GM21825 (cell line): ENCODE data around the gene DMAC2.
"Not testable (repeated sequence)": the region's sequence is repeated elsewhere in the genome, so short reads cannot be mapped to it uniquely, and the experiment has no call there.

Source experiments
- ATAC-seq: cut with Tn5 transposase; IDR thresholded peaks from one replicate; pipeline ENCODE4 v1.9.1; 2021; ENCODE audit warnings: mild to moderate bottlenecking, moderate library complexity; ENCODE audit not compliant: unreplicated experiment

DMAC2 gene

DNA sequence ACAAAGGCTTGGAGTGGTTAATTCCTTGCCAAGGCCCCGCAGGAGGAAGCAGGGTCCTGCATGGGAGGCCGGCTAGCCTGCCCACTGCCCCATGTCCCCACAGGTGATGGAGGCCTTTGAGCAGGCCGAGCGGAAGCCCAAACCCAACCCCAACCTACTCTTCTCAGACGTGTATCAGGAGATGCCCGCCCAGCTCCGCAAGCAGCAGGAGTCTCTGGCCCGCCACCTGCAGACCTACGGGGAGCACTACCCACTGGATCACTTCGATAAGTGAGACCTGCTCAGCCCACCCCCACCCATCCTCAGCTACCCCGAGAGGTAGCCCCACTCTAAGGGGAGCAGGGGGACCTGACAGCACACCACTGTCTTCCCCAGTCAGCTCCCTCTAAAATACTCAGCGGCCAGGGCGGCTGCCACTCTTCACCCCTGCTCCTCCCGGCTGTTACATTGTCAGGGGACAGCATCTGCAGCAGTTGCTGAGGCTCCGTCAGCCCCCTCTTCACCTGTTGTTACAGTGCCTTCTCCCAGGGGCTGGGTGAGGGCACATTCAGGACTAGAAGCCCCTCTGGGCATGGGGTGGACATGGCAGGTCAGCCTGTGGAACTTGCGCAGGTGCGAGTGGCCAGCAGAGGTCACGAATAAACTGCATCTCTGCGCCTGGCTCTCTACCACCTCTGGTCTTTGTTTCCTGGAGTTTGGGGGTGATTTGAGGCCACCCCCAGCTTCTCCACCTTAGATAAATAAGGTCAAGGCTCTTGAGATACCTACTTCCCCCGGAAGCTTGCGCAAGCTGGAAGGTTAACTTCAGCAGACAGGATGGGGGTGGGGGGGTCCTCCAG lies 15.2 kb downstream of the DMAC2 start:
- no peak for ATAC-seq

DNA sequence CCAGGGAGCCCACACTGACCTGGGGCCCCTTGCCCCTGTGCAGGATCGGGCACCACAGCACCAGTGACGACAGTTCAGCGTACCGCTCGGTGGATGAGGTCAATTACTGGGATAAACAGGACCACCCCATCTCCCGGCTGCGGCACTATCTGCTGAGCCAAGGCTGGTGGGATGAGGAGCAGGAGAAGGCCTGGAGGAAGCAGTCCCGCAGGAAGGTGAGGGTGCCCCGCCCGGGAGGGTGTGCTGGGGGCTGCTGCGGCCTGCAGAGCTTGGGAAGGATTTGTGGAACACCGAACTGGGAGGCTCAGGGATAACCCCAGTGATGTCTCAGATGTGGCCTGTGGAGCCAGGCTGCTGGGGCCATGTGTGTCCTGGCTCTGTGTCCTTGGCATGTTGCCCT lies 16.8 kb downstream of the DMAC2 start:
- no peak for ATAC-seq

DNA sequence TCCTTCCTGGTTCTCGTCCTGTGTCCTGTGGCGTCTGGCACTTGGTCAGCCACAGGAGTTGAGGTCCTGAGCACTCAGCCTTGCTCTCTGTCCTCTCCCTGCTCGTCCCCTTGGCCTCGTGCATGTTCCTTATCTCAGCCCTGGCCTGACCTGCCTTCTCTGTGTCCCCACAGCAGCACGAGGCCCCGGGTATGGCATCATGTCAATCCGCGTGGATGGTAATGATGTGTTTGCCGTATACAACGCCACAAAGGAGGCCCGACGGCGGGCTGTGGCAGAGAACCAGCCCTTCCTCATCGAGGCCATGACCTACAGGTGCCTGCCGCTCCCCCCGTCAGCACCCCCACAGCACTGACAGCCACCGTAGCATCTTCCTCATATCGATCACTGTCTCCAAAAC lies 17.3 kb downstream of the DMAC2 start:
- ATAC-seq = no peak

DNA sequence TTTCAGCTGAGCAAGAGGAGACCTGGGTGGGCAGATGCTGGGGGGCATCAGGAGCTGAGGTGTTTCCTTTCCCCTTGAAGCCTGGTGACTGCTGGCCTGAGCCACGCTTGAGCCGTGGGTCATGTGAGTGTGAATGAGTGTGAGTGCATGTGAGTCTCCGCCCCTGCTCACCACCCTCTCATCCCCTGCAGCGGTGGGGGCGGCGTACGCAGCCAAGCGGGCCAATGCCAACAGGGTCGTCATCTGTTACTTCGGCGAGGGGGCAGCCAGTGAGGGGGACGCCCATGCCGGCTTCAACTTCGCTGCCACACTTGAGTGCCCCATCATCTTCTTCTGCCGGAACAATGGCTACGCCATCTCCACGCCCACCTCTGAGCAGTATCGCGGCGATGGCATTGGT lies 17.7 kb downstream of the DMAC2 start:
- ATAC-seq = no peak

DNA sequence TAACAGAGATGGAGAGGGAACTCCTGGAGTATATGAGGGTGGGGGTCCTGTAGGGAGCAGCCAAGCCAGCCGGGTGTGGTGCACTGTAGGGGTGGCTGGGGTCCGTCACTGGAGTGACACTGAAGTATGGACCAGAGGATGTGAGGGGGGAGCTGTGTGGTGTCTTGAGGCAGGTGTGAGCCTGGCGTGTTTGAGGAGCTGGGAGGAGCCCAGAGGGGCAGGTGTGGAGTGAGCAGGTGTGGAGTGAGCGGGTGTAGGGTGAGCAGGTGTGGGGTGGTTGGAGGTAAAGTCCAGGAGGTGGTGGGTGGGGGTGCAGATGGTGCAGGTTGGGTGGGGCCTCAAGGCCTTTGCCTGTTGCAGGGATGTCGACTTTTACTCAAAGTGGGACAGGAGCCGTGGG lies 18.4 kb downstream of the DMAC2 start:
- no peak for ATAC-seq

DNA sequence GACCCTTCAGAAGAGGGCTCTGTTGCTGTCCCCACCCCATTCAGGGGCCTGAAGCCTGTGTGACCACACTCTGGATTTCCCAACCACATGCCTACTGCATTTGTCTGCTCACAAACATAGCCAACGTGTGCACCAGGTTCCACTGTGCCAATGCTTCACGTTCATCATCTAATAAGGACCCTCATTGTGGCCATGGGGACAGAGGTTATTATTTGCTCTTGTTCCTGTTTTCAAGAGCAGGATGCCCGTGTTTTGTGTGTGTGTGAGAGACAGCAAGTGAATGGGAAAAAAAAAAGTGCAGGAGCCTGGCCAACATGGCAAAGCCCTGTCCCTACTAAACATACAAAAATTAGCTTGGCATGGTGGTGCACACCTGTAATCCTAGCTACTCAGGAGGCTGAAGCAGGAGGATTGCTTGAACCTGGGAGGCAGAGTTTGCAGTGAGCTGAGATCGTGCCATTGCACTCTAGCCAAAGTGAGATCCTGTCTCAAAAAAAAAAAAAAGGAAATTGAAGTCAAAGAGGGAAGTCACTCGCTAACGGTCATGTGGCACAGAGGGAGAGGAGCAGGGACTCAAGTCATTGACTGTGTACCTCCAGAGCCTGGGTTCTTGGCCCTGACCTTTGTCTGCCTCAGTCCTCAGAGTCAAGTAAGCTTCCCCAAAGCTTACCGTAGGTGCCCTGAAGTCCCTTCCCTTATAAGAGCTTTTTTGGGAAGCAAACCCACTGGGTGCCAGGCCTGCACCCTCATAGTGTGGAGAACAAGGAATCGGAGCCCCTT lies 19.4 kb downstream of the DMAC2 start:
- ATAC-seq = no peak

DNA sequence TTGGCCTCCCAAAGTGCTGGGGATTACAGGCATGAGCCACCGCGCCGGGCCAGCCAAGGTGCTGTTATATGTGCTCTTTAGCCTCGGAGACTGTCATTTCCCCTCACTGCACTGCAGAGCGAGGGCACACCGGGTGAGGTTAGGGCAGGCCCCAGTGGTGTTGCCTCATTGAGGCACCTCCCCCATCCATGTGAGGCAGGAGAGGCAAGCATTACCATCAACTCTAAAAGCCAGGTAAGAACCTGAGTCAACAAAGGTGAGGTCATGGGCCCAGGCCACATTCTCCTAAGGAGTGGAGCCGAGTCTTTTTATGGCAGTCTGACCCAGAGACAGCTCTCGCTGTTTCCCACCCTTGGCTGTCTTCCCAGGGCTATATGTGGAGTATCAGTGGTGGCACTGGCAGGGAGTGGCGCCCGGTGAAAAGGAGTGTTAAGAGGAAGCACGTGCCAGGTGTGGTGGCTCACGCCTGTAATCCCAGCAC lies 23.5 kb downstream of the DMAC2 start:
- no peak for ATAC-seq

DNA sequence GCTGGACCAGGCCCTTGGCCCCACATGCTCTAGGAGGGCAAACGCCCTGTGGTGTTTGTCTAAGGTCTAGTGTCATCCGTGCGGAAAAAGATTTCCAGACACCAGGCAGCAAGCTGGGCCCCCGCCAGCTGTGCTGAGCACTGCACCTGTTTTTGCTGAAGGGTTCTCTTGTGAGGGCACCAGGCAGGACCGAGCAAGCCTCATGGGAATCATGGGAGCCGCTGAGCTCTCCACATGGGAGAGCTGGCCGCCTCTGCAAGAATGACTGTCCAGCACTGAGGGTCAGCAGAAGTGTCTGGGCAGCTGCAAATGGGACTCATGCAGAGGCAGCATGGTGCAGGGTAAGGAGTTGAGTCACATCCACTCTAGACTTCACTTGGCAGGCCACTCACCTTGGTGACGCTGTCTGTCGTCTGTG lies 24.5 kb downstream of the DMAC2 start:
- no peak for ATAC-seq

DNA sequence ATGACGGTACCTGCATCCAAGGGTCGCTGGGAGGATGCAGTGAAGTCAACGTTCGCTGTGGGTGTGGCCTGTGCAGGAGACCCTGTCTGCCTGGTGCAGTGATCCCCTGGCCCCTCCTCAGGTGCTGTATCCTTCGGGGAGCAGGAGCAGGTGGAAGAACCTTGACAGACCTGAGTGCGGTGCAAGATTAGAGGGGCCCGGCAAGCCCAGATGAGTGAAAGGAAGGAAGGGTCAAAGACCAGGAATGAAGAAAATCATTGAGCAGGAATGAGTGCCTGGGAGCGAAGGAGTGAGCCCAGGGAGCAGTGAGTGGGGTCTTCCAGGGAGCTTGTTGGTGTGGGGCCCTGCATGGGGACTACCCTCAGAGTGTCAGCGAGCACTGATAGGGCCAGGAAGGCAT lies 25.3 kb downstream of the DMAC2 start:
- ATAC-seq = no peak

DNA sequence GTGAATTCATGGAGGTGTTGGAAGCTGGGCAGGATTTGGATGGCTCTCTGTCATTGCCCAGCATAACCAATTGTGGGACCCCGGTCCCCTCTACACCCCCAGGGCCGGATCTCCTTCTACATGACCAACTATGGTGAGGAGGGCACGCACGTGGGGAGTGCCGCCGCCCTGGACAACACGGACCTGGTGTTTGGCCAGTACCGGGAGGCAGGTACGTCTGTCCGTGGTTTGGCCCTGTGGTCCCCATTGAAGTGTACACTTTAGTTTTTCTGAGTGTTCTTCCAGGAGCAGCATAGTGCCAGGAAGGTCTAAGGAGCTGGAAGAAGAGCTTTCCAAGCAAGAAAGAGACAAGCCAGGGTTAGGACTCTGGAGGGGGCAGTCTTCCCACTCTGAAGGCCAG lies 25.8 kb downstream of the DMAC2 start:
- ATAC-seq = no peak

DNA sequence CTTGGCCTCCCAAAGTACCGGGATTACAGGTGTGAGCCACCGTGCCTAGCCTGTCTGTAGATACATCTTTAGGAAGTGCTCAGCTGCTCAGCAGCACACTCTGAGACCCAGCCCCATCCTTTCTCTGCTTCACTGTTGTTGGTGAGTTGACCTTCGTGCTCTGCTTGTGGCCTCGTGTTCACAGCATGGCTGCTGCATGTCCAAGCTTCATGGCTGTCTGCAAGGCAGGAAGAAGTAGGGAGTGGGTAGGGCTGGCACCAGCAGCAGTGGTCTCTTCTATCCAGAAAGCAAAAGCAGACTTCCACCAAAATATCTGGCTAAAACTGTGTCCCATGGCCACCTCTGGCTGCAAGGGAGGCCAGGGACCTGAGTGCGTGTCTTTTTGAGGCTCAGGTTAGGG lies 26.8 kb downstream of the DMAC2 start:
- no peak for ATAC-seq

DNA sequence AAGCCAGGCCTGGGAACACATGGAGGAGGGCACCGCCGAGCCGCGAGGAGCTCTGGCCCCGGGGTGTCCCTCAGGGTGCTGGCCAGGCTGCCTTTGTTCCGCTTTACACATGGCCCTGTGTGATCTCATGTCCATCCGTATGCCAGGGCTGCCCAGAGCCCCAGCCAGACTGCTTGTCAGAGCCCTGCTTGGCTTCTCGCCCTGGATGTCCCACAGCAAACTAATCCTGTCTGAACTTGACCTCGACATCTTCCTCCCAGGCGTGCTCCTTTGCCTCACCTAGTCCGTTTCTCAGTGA lies 27.8 kb downstream of the DMAC2 start:
- ATAC-seq = no peak

DNA sequence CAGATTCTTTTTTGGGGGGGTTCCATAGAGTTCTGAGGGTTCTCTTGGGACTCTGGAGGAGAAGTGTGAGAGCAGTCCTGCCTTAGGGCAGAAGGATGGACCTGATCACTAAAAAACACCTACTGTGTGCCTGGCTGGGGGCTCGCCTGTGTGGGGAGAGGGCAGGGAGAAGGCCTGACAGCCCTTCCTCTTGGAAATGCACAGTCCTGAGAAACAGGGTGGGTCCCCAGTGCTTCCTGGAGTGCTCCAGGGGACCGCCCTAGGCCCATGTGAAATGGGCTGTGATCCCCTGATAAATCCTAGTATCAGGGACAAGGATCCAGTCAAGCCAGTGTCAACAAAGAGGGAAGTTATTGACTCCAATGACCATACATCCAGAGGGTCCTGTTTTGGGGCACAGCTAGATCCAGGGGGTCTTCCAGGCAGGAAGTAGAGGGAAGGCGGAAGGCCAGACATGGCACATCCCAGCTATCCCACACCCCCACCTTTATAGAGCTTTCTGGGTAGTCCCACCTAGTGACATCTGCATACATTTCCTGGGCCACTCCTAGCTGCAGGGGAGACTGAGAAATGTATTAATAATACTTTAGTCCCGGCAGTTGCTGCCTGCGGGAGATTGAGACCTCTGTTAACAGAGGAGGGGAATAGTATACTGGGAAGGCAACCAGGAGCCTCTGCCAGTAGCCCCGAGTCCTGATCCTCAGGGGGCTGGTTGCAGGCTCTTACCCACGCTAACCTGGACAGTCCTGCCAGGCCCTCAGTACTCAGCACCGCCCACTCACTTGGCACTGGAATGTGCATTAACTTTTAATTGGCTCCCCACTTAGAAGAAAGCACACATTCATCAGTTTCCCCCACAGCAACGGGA lies 28.4 kb downstream of the DMAC2 start:
- ATAC-seq = no peak

DNA sequence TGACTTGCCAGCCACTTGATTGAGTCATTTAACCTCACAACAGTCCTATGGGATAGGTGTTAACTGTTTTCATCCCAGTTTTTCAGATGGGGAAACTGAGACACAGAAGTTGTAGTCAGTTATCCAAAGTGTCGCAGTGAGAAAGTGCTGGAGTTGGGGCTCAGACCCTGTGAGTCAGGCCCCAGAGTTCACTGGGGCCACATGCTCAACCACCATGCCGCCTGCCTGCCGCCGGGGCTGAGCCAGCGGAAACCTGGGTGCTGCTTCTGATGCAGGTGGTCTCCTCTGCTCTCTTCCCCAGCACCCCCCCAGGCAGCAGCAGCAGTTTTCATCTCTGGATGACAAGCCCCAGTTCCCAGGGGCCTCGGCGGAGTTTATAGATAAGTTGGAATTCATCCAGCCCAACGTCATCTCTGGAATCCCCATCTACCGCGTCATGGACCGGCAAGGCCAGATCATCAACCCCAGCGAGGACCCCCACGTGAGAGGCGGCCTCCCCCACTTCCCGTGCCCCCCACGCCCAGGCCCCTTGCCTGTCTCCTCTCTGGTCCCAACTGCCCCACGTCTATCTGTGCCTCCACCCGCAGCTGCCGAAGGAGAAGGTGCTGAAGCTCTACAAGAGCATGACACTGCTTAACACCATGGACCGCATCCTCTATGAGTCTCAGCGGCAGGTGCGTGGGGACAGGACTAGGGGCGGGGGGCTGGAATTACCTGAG lies 29.2 kb downstream of the DMAC2 start:
- no peak for ATAC-seq

DNA sequence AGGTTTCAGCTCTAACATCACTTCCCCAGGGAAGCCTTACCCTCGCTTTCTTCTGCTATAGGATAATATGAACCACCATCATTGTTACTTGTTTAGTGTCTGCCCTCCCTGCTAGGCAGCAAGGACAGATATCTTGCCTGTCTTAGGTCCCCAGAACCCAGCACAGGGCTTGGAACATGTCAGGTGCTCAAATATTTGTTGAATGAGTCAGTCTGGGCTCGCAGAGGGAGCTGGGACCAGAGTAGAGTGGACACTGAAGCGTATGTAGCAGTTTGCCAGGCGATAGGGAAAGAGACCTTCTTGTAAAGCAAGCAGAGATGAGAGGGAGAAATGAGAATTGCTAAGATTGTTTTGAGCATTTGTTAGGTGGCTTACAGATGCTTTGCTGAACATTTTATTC lies 30.4 kb downstream of the DMAC2 start:
- ATAC-seq = no peak

DNA sequence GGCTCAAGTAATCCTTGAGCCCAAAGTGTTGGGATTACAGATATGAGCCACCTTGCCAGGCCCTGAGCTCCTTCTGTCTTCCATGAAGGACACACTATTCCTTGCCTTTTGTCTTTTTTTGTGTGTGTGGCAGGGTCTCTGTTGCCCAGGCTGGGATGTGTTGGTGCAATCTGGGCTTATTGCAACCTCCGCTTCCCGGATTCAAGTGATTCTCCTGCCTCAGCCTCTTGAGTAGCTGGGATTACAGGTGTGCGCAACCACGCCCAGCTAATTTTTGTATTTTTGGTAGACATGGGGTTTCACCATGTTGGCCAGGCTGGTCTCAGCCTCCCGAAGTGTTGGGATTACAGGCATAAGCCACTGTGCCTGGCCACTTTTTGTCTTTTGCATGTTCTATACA lies 30.9 kb downstream of the DMAC2 start:
- not testable (repeated sequence) for ATAC-seq

DNA sequence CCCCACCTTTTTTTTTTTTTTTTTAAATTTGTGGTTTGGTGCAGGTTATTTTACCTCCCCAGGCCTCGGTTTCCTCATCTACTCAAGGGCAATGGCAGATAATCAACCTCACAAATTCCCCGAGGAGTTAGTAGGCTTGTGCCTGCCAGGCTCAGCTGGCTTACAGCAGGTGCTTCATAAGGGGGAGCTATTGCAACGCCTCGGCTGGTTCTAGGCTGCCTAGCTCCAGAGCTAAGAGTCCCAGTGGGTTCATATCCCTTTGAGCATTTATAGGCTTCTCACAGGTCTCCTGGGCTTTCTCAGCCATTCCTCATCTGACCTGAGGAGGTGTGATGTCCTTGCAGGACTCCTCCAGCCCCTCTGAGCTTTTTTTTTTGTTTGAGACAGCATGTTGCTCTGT lies 31.5 kb downstream of the DMAC2 start:
- no peak for ATAC-seq

DNA sequence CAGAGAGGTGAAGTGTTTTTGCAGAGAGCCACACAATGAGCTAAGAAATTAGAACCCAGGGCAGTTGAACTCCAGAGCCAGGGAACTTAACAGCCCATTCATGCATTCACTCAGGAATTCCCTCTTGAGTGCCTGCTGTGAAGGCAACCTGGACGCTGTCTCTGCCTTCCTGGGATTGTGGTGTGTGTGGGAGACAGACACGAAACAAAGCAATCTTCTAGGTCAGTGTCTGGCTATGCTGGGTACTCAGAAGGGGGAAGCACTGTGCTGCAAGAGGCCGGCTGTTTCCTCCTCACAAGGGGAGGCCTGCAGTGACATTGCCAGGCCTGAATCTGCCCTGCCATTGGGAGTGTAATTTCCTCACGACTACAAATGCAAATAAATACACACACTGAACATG lies 32.4 kb downstream of the DMAC2 start:
- ATAC-seq = no peak

DNA sequence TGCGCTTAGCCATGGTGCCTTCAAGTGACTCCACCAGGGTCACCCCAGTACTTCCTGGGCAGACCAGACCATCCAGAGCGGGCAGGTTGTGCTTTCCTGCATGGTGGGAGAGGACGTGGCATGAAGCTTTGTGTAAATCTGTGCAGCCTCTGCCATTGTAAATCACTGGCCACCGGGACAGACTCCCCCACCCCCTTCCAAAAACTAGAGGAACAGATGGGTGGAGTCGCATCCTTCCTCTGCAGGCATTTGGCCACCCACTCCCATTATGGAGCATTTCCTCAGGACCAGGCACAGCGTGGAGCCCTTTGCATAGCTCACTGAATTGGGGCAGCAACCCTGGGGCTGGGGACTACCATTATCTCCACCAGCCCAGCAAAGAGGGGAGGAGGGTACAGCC lies 33.9 kb downstream of the DMAC2 start:
- no peak for ATAC-seq

DNA sequence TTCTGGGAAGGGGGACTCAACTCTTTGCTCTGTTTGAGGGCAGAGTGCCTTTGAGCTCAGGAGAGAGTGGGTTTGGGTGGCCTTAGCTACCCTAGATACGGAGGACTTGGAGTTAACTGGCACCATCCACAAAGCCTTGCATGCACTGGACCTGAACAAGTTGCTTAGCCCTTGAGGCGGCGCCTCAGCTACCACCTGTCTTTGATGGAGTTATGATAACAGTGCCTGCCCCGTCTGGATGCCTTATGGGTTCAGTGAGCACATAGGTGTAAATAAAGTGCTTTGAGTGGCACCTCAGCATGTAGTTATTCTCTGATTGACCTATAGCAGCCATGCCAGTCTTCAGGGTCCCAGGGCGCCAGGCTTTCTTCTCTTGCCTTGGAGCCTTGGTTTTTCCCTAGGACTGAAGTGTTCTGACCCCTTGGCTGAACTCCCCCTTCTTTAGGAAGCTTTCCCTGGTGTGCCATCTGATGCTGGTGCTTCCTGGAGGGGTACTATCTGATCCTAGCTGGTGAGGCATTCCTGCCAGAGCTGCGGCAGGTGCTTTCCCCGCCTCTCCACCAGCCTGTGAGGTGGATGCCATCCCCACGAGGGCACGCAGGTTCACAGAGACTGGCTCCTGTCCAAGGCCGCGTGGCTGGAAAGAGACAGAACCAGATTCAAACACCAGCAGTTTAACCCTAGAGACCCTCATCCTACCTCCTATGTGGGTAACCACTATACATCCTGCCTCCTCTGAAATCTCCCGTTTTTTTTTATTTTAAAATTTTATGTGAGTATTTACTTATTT lies 36.3 kb downstream of the DMAC2 start:
- no peak for ATAC-seq
